ENCODE measurements around the gene ARPC5L.
"Not testable (repeated sequence)": the region's sequence is repeated elsewhere in the genome, so short reads cannot be mapped to it uniquely, and the experiment has no call there.

The ARPC5L gene

DNA sequence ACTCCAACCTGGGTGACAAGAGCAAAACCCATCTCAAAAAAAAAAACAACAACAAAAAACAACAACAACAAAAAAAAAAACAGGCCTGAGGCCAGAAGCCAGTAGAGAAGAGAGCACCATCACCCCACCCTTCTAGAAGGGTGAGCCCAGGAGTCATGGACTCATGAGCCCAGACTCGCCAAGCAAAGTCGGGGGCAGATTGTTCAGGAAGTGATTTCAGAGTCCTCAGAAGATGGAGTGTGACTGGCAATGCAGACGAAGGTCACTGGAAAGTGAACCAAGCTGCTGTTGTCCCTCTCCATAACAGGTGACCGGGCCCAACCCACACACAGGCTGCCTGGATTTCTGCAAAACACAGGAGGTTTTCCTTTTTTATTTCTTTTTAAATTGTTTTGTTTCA lies 17.6 kb upstream of the ARPC5L start:
- Histone ChIP-seq H3K9me3 (ENCODE audit: insufficient read depth, low read depth, low read length) (no peaks in the 10 kb centered on the region), H3K79me2 (ENCODE audit: control insufficient read depth, insufficient read depth, low read length, poor library complexity) (peaks cover 2% of the 10 kb centered on the region), H3K23ac (ENCODE audit: low read length) (no peak overlapping the region), H4K12ac (ENCODE audit: low read depth, low read length) (no peak overlapping the region), H4K8ac (ENCODE audit: low read depth, low read length) (no peak overlapping the region), H3K9ac (ENCODE audit: low read length) (no peak overlapping the region), H3K36me3 (ENCODE audit: control insufficient read depth in 1 of 2, insufficient read depth in 2 of 2, low read length in 2 of 2) (no peaks in the 10 kb centered on the region), H3K27me3 (ENCODE audit: insufficient read depth, low read length) (no peaks in the 10 kb centered on the region), H2AFZ (ENCODE audit: insufficient read depth, low read length, poor library complexity) (no peak overlapping the region), H3K79me1 (ENCODE audit: low read length) (peaks cover 6% of the 10 kb centered on the region), H3K14ac (ENCODE audit: low read length) (no peak overlapping the region), H3K4me2 (ENCODE audit: low read length) (no peak overlapping the region), H3K4ac (ENCODE audit: low read depth, low read length) (no peak overlapping the region), H2BK120ac (ENCODE audit: insufficient read depth, low read length, poor library complexity) (no peak overlapping the region), H3K4me1 (ENCODE audit: control insufficient read depth in 1 of 2, insufficient read depth in 2 of 2, low read length in 2 of 2) (peaks cover 13% of the 10 kb centered on the region in 2 experiments), H3K18ac (ENCODE audit: low read length) (no peak overlapping the region), H4K91ac (ENCODE audit: low read depth, low read length) (peak overlapping the region; percentile 43), H3K27ac (ENCODE audit: low read depth, low read length) (no peak overlapping the region), H2AK5ac (ENCODE audit: low read length) (no peak overlapping the region), H2BK12ac (ENCODE audit: low read length) (peak overlapping the region; percentile 65), H3K4me3 (ENCODE audit: low read depth, low read length) (no peak overlapping the region), H2BK5ac (ENCODE audit: low read depth, low read length, poor library complexity) (no peak overlapping the region)
- DNase-seq: no peak
- WGBS (ENCODE audit: extremely low coverage, insufficient coverage, insufficient read length): no CpG with 5 or more reads among the region's 4 CpGs

DNA sequence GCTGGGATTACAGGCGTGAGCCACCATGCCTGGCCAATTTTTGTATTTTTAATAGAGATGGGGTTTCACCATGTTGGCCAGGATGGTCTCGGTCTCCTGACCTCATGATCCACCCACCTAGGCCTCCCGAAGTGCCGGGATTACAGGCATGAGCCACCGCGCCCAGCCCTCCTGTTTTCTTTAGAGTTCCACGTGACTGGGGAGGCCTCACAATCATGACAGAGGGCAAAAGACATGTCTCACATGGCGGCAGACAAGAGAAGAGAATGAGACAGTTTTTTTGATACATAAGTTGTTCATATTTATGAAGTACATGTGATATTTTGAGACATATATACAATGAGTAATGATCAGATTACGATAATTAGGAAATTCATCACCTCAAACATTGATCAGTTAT lies 15.5 kb upstream of the ARPC5L start:
- not testable (repeated sequence) for H2AFZ ChIP-seq (ENCODE audit: insufficient read depth, low read length, poor library complexity); H4K91ac ChIP-seq (ENCODE audit: low read depth, low read length); H4K12ac ChIP-seq (ENCODE audit: low read depth, low read length); H3K27ac ChIP-seq (ENCODE audit: low read depth, low read length); H2BK120ac ChIP-seq (ENCODE audit: insufficient read depth, low read length, poor library complexity); H3K4me3 ChIP-seq (ENCODE audit: low read depth, low read length); H3K4ac ChIP-seq (ENCODE audit: low read depth, low read length); H3K9ac ChIP-seq (ENCODE audit: low read length); H2BK12ac ChIP-seq (ENCODE audit: low read length); H3K36me3 ChIP-seq (ENCODE audit: control insufficient read depth in 1 of 2, insufficient read depth in 2 of 2, low read length in 2 of 2); H3K79me2 ChIP-seq (ENCODE audit: control insufficient read depth, insufficient read depth, low read length, poor library complexity); H3K14ac ChIP-seq (ENCODE audit: low read length); H3K4me2 ChIP-seq (ENCODE audit: low read length); H3K18ac ChIP-seq (ENCODE audit: low read length); H3K9me3 ChIP-seq (ENCODE audit: insufficient read depth, low read depth, low read length); H2AK5ac ChIP-seq (ENCODE audit: low read length); H3K23ac ChIP-seq (ENCODE audit: low read length); DNase-seq; H3K27me3 ChIP-seq (ENCODE audit: insufficient read depth, low read length); H4K8ac ChIP-seq (ENCODE audit: low read depth, low read length); H2BK5ac ChIP-seq (ENCODE audit: low read depth, low read length, poor library complexity)
- no CpG with 5 or more reads among the region's 9 CpGs for WGBS (ENCODE audit: extremely low coverage, insufficient coverage, insufficient read length)
- Histone ChIP-seq H3K4me1 (ENCODE audit: control insufficient read depth in 1 of 2, insufficient read depth in 2 of 2, low read length in 2 of 2) (peaks cover 9 to 12% of the 10 kb centered on the region in 2 experiments), H3K79me1 (ENCODE audit: low read length) (peaks cover 17% of the 10 kb centered on the region)

DNA sequence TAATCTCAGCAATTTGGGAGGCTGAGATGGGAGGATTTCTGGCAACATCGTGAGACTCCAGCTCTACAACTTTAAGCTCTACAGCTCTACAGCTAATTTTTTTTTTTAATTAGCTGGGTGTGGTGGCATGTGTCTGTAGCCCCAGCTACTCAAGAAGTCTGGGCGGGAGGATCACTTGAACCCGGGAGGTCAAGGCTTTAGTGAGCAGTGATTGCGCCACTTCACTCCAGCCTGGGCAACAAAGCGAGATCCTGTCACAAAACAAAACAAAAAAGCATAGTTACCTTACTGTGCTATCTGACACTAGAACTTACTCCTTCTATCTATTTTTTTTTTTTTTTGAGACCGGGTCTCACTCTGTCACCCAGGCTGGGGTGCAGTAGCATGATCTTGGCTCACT lies 15.0 kb upstream of the ARPC5L start:
- no peak for DNase-seq
- WGBS (ENCODE audit: extremely low coverage, insufficient coverage, insufficient read length): no CpG with 5 or more reads among the region's 6 CpGs
- Histone ChIP-seq H2AK5ac (ENCODE audit: low read length) (no peak overlapping the region), H3K9me3 (ENCODE audit: insufficient read depth, low read depth, low read length) (no peaks in the 10 kb centered on the region), H3K27me3 (ENCODE audit: insufficient read depth, low read length) (no peaks in the 10 kb centered on the region), H2BK120ac (ENCODE audit: insufficient read depth, low read length, poor library complexity) (no peak overlapping the region), H3K79me1 (ENCODE audit: low read length) (peaks cover 17% of the 10 kb centered on the region), H2BK5ac (ENCODE audit: low read depth, low read length, poor library complexity) (no peak overlapping the region), H3K4me3 (ENCODE audit: low read depth, low read length) (no peak overlapping the region), H3K79me2 (ENCODE audit: control insufficient read depth, insufficient read depth, low read length, poor library complexity) (peaks cover 8% of the 10 kb centered on the region), H3K18ac (ENCODE audit: low read length) (no peak overlapping the region), H4K12ac (ENCODE audit: low read depth, low read length) (no peak overlapping the region), H3K4me1 (ENCODE audit: control insufficient read depth in 1 of 2, insufficient read depth in 2 of 2, low read length in 2 of 2) (peaks cover 10 to 15% of the 10 kb centered on the region in 2 experiments), H2AFZ (ENCODE audit: insufficient read depth, low read length, poor library complexity) (no peak overlapping the region), H3K23ac (ENCODE audit: low read length) (no peak overlapping the region), H3K4ac (ENCODE audit: low read depth, low read length) (no peak overlapping the region), H2BK12ac (ENCODE audit: low read length) (peak overlapping the region; percentile 17), H4K8ac (ENCODE audit: low read depth, low read length) (no peak overlapping the region), H3K36me3 (ENCODE audit: control insufficient read depth in 1 of 2, insufficient read depth in 2 of 2, low read length in 2 of 2) (no peaks in the 10 kb centered on the region), H4K91ac (ENCODE audit: low read depth, low read length) (no peak overlapping the region), H3K9ac (ENCODE audit: low read length) (no peak overlapping the region), H3K27ac (ENCODE audit: low read depth, low read length) (no peak overlapping the region), H3K4me2 (ENCODE audit: low read length) (no peak overlapping the region), H3K14ac (ENCODE audit: low read length) (no peak overlapping the region)

DNA sequence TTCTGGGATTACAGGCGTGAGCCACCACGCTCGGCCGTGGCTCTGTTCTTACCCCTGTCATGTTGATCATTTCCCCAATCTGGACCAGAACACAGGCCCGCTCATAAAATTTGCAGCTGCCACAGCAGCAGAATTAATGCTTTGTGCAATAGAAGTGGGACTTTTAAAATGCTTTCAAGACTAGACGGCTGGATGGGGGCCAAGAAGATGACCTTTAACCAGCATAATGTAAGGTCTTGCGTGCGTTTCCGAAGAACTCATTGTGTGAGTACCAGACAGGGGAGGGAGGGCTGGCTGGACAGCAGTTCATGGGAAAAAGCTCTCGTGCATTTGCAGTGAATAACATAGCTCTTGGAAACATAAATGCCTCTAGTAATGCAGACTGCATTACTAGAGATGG lies 12.1 kb upstream of the ARPC5L start:
- H3K79me2 ChIP-seq (ENCODE audit: control insufficient read depth, insufficient read depth, low read length, poor library complexity): peaks cover 9% of the 10 kb centered on the region
- H3K23ac ChIP-seq (ENCODE audit: low read length): no peak overlapping the region
- H4K12ac ChIP-seq (ENCODE audit: low read depth, low read length): no peak overlapping the region
- no peak overlapping the region for H4K91ac ChIP-seq (ENCODE audit: low read depth, low read length)
- H2BK12ac ChIP-seq (ENCODE audit: low read length): no peak overlapping the region
- H3K79me1 ChIP-seq (ENCODE audit: low read length): peaks cover 26% of the 10 kb centered on the region
- H3K4me3 ChIP-seq (ENCODE audit: low read depth, low read length): no peak overlapping the region
- H3K18ac ChIP-seq (ENCODE audit: low read length): no peak overlapping the region
- H3K14ac ChIP-seq (ENCODE audit: low read length): no peak overlapping the region
- H2AK5ac ChIP-seq (ENCODE audit: low read length): no peak overlapping the region
- H3K4ac ChIP-seq (ENCODE audit: low read depth, low read length): no peak overlapping the region
- peaks cover 18 to 19% of the 10 kb centered on the region in 2 experiments for H3K4me1 ChIP-seq (ENCODE audit: control insufficient read depth in 1 of 2, insufficient read depth in 2 of 2, low read length in 2 of 2)
- no peaks in the 10 kb centered on the region for H3K36me3 ChIP-seq (ENCODE audit: control insufficient read depth in 1 of 2, insufficient read depth in 2 of 2, low read length in 2 of 2)
- H3K27ac ChIP-seq (ENCODE audit: low read depth, low read length): peak overlapping the region; percentile 63
- no peaks in the 10 kb centered on the region for H3K27me3 ChIP-seq (ENCODE audit: insufficient read depth, low read length)
- WGBS (ENCODE audit: extremely low coverage, insufficient coverage, insufficient read length): no CpG with 5 or more reads among the region's 10 CpGs
- H3K9ac ChIP-seq (ENCODE audit: low read length): no peak overlapping the region
- no peak overlapping the region for H3K4me2 ChIP-seq (ENCODE audit: low read length)
- peak overlapping the region; percentile 70 for H2BK5ac ChIP-seq (ENCODE audit: low read depth, low read length, poor library complexity)
- no peak overlapping the region for H2BK120ac ChIP-seq (ENCODE audit: insufficient read depth, low read length, poor library complexity)
- no peak overlapping the region for H2AFZ ChIP-seq (ENCODE audit: insufficient read depth, low read length, poor library complexity)
- no peak for DNase-seq
- H3K9me3 ChIP-seq (ENCODE audit: insufficient read depth, low read depth, low read length): no peaks in the 10 kb centered on the region
- H4K8ac ChIP-seq (ENCODE audit: low read depth, low read length): no peak overlapping the region
